ENCODE data around the gene NLGN4X. TPM values are rescaled to one million over a fixed set of nuclear protein-coding genes. Genes with fewer than 3 reads are reported as not detected.

The NLGN4X gene
- total RNA-seq, 1 donor from 2014 or later, result not detected

- DNase-seq (ENCODE audit: extremely low spot score, unreplicated experiment), result no peak
- Mint-ChIP-seq H3K27ac (ENCODE audit: unreplicated experiment) (no peak overlapping the region), H3K9me3 (ENCODE audit: unreplicated experiment) (peaks cover 12% of the 10 kb centered on the region), H3K36me3 (ENCODE audit: unreplicated experiment) (no peaks in the 10 kb centered on the region), H3K27me3 (ENCODE audit: unreplicated experiment) (no peaks in the 10 kb centered on the region), H3K4me3 (ENCODE audit: unreplicated experiment) (no peak overlapping the region), H3K4me1 (ENCODE audit: unreplicated experiment) (no peaks in the 10 kb centered on the region)
- TF ChIP-seq CTCF (IDR thresholded peaks at IDR 0.05), result no peak
Measured at GRCh38 chrX:5852941-5853340, 375.7 kb downstream of the NLGN4X start.

- H3K36me3 Mint-ChIP-seq (ENCODE audit: unreplicated experiment), result no peaks in the 10 kb centered on the region
- H3K4me3 Mint-ChIP-seq (ENCODE audit: unreplicated experiment), result no peak overlapping the region
- no peaks in the 10 kb centered on the region for H3K27me3 Mint-ChIP-seq (ENCODE audit: unreplicated experiment)
- H3K4me1 Mint-ChIP-seq (ENCODE audit: unreplicated experiment), result no peaks in the 10 kb centered on the region
- TF ChIP-seq CTCF (IDR thresholded peaks at IDR 0.05), result no peak
- no peak overlapping the region for H3K27ac Mint-ChIP-seq (ENCODE audit: unreplicated experiment)
- DNase-seq (ENCODE audit: extremely low spot score, unreplicated experiment), result no peak
- H3K9me3 Mint-ChIP-seq (ENCODE audit: unreplicated experiment), result peaks cover 9% of the 10 kb centered on the region
Measured at GRCh38 chrX:5842601-5843000, 386.1 kb downstream of the NLGN4X start.
